ENCODE measurements around the gene VWA8.
"Not testable (repeated sequence)": the region's sequence is repeated elsewhere in the genome, so short reads cannot be mapped to it uniquely, and the experiment has no call there.

GRCh38 chr13:41540240-41540639 is 420.7 kb downstream of the VWA8 start:
- not testable (repeated sequence) for TF ChIP-seq CTCF (IDR thresholded peaks at IDR 0.05; ENCODE audit: low read depth, low read length, poor library complexity, severe bottlenecking); EZH2phosphoT487 (IDR thresholded peaks at IDR 0.05; ENCODE audit: borderline replicate concordance, low read length)
